ENCODE data around the gene RBM18.

Gene RBM18

DNA sequence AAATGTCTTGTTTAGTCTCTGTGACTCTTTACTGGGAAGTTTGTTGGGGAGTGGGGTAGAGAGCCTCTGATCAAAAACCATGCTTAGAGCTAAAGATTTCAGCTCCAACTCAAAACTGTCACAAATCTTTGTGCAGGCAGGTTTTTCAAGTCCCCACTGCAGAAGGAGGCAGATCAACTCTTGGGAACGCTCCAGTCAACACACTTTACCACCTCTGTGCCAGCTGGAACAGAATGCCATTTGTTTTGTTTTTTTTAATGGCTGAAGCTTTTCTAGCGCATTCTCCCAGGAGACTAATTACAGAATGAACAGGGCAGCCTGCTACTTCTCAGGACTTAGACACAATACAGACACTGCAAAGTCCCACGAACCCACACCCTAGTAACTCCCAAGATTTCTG lies 18.0 kb downstream of the RBM18 start:
- DNase-seq: no peak
- H3K9me3 Mint-ChIP-seq: no peaks in the 10 kb centered on the region

DNA sequence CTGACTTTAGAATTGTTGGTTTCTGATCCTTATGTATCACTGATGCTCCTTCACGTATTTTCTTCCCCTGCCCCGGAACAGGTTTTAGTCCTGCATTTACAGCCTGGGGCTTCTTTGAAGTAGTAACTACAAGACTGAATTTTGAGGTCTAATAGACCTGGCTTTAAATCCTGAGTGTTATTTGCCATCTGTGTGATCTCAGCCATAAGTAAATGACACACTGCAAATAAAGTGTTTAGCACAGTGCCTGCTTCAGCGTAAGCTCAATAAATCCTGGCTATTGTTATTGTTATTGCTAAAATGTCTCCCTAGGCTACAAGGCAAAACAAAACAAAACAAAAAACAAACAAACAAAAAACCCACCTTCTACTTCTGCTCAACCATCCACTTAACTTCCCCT lies 20.3 kb downstream of the RBM18 start:
- DNase-seq: no peak
- H3K4me1 Mint-ChIP-seq: no peaks in the 10 kb centered on the region
- no peak overlapping the region for H3K27ac Mint-ChIP-seq
- TF ChIP-seq, protein P1, sequence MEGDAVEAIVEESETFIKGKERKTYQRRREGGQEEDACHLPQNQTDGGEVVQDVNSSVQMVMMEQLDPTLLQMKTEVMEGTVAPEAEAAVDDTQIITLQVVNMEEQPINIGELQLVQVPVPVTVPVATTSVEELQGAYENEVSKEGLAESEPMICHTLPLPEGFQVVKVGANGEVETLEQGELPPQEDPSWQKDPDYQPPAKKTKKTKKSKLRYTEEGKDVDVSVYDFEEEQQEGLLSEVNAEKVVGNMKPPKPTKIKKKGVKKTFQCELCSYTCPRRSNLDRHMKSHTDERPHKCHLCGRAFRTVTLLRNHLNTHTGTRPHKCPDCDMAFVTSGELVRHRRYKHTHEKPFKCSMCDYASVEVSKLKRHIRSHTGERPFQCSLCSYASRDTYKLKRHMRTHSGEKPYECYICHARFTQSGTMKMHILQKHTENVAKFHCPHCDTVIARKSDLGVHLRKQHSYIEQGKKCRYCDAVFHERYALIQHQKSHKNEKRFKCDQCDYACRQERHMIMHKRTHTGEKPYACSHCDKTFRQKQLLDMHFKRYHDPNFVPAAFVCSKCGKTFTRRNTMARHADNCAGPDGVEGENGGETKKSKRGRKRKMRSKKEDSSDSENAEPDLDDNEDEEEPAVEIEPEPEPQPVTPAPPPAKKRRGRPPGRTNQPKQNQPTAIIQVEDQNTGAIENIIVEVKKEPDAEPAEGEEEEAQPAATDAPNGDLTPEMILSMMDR (IDR thresholded peaks at IDR 0.05): no peak
- peaks cover 50% of the 10 kb centered on the region for H3K36me3 Mint-ChIP-seq (ENCODE audit: low read depth)
- H3K27me3 Mint-ChIP-seq (ENCODE audit: low read depth, poor library complexity): no peaks in the 10 kb centered on the region
- H3K4me3 Mint-ChIP-seq: no peak overlapping the region
- H3K9me3 Mint-ChIP-seq: no peaks in the 10 kb centered on the region

More for the DNA sequence above, 18.0 kb downstream of the RBM18 start:
- TF ChIP-seq, protein P1 (IDR thresholded peaks at IDR 0.05): no peak
- H3K36me3 Mint-ChIP-seq (ENCODE audit: low read depth): peaks cover 56% of the 10 kb centered on the region
- H3K4me1 Mint-ChIP-seq: no peaks in the 10 kb centered on the region
- no peaks in the 10 kb centered on the region for H3K27me3 Mint-ChIP-seq (ENCODE audit: low read depth, poor library complexity)
- H3K27ac Mint-ChIP-seq: no peak overlapping the region
- H3K4me3 Mint-ChIP-seq: no peak overlapping the region

DNA sequence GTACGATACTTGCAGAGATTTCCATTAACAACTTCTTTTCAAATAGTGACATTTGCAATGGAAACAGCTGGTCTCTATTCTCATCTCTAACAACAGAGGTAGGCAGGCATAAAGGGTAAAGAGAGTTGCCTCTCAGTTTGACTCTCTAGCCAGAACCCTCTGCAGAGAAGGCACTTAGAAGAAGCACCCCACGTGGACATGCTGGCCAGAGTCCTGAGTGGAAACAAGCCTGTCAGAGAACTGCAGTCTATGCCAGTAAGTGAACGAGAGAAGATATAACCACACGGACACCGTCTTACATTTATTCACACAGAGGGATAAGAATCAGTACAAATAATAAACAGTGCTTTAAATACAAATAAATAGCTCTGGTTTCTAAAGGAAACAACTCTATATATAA lies 24.9 kb downstream of the RBM18 start:
- DNase-seq: no peak
- Mint-ChIP-seq H3K27me3 (ENCODE audit: low read depth, poor library complexity) (peaks cover 7% of the 10 kb centered on the region), H3K36me3 (ENCODE audit: low read depth) (peaks cover 32% of the 10 kb centered on the region), H3K4me3 (no peak overlapping the region), H3K9me3 (no peaks in the 10 kb centered on the region), H3K4me1 (no peaks in the 10 kb centered on the region), H3K27ac (no peak overlapping the region)
- TF ChIP-seq, protein P1 (IDR thresholded peaks at IDR 0.05): no peak

DNA sequence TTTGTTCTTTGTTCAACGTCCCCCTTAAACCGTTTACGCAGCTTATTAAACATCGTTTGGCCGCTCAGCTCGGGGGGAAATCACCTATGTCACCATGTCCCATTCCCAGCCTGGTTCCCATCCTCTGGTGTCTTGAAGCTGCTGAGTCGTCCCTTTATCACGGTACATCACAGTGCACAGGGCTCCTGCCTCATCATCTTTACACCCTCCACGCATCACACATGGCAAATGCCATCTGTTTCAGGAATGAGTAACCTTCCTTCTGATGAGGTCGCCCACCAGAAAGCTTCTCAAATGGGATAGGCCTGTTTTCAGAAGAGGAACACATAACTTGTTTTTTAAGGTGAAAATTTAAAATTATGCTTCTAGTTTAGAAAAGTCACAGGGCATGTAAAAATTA lies 28.0 kb downstream of the RBM18 start:
- H3K27me3 Mint-ChIP-seq (ENCODE audit: low read depth, poor library complexity): peaks cover 7% of the 10 kb centered on the region
- peaks cover 15% of the 10 kb centered on the region for H3K36me3 Mint-ChIP-seq (ENCODE audit: low read depth)
- H3K4me1 Mint-ChIP-seq: peaks cover 10% of the 10 kb centered on the region
- H3K27ac Mint-ChIP-seq: no peak overlapping the region
- TF ChIP-seq, protein P1 (IDR thresholded peaks at IDR 0.05): no peak
- H3K4me3 Mint-ChIP-seq: no peak overlapping the region
- H3K9me3 Mint-ChIP-seq: no peaks in the 10 kb centered on the region
- no peak for DNase-seq

DNA sequence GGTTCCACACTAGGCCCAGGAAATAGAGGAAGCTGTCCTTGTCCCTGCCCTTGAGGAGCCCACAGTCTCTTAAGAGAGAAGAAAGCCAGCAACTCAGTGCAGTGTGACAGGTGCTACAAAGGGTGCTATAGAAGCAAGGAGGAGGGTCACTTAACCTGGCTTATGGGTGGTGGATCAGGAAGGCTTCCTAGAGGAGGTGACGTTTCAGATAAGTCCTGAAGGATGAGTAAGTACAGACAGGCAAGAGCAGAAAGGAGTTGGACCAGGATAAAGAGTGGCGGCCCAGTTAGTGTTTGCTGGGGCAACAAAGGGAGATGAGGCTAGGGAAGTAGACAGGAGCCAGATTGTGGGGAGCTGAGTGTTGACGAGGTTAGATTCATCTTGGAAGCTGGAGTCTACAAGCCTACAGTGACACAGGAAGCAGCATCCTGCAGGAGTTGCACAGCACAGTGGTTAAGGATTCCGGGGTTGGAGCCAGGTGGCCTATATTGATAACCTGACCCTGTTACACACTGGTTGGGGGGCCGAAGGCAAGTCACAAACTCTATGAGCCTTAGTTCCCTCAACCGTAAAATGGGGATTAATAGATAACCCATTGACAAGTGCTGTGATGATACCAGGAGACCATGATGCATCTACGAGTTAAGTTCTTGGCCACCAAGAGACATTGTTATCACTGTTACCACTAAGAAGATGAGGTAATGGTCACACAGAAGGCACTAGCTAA lies 30.5 kb downstream of the RBM18 start:
- Mint-ChIP-seq H3K36me3 (ENCODE audit: low read depth) (peaks cover 5% of the 10 kb centered on the region), H3K27ac (no peak overlapping the region), H3K9me3 (no peaks in the 10 kb centered on the region), H3K4me3 (no peak overlapping the region), H3K4me1 (peaks cover 10% of the 10 kb centered on the region), H3K27me3 (ENCODE audit: low read depth, poor library complexity) (peaks cover 7% of the 10 kb centered on the region)
- TF ChIP-seq, protein P1 (IDR thresholded peaks at IDR 0.05): no peak
- DNase-seq: no peak

DNA sequence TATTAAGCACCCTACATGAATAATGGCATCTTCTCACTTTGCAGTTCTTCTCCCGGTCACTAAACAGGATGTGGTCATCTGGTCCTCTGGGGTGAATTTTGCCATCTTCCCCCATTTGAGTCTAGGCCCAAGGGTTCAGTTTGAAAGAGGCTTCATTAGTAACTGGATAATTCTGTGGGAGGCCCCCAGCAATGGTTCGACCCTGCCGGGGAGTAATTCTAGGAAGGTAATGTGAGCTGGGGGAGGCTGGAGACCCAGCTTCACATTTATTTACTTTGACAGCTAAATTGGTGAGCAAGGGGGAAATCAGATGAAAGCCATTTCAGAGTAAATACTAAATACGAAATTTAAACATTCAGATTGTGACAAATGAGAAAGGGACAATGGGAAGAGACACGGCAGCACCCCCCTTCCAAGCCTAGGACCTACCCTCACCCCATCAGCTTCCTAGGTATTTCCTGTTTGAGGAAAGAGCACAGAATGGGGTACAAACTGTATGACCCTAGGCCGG lies 31.8 kb downstream of the RBM18 start:
- Mint-ChIP-seq H3K27ac (no peak overlapping the region), H3K9me3 (no peaks in the 10 kb centered on the region), H3K36me3 (ENCODE audit: low read depth) (no peaks in the 10 kb centered on the region), H3K27me3 (ENCODE audit: low read depth, poor library complexity) (peaks cover 7% of the 10 kb centered on the region), H3K4me1 (peaks cover 10% of the 10 kb centered on the region), H3K4me3 (peak overlapping the region; percentile 2)
- TF ChIP-seq, protein P1 (IDR thresholded peaks at IDR 0.05): no peak
- no peak for DNase-seq

All from nephron progenitor cell (in vitro differentiated cells).